Glutamatergic neuron (in vitro differentiated cells): ENCODE measurements around the gene C16orf92. TPM values are rescaled to one million over a fixed set of nuclear protein-coding genes. Genes with fewer than 3 reads are reported as not detected.

Experiments used
- DNase-seq: peaks from one replicate; pipeline ENCODE4 v3.0.0; 2022
- H3K27ac Mint-ChIP-seq: one replicate; pipeline ENCODE4 v1.8.0; 2020; ENCODE audit warnings: mild to moderate bottlenecking, mixed read lengths, inconsistent platforms; ENCODE audit not compliant: unreplicated experiment
- H3K27me3 Mint-ChIP-seq: one replicate; pipeline ENCODE4 v1.8.0; 2020; ENCODE audit warnings: mild to moderate bottlenecking, moderate library complexity, mixed read lengths, inconsistent platforms; ENCODE audit not compliant: unreplicated experiment
- H3K36me3 Mint-ChIP-seq: one replicate; pipeline ENCODE4 v1.8.0; 2020; ENCODE audit warnings: mild to moderate bottlenecking, mixed read lengths, inconsistent platforms; ENCODE audit not compliant: unreplicated experiment
- H3K4me1 Mint-ChIP-seq: one replicate; pipeline ENCODE4 v1.8.0; 2020; ENCODE audit warnings: mild to moderate bottlenecking, low read depth, mixed read lengths, inconsistent platforms; ENCODE audit not compliant: unreplicated experiment
- H3K4me3 Mint-ChIP-seq: one replicate; pipeline ENCODE4 v1.8.0; 2020; ENCODE audit warnings: mild to moderate bottlenecking, mixed read lengths, inconsistent platforms; ENCODE audit not compliant: unreplicated experiment
- H3K9me3 Mint-ChIP-seq: one replicate; pipeline ENCODE4 v1.8.0; 2020; ENCODE audit warnings: mild to moderate bottlenecking, moderate library complexity, mixed read lengths, inconsistent platforms; ENCODE audit not compliant: unreplicated experiment
- total RNA-seq: library from RNA; stranded (reverse); fragmentation: NEBNext Ultra II Directional; extraction: Animal tissue kit (Norgen Biotek cat#: 25700); gene quantifications from one replicate; pipeline ENCODE4 v1.2.1, GENCODE V29; 2021; ENCODE audit not compliant: unreplicated experiment
- TF ChIP-seq, protein P1 (sequence below): fragments of 200-600 bp; sonication (generic); IDR thresholded peaks from one replicate; pipeline ENCODE4 v1.5.0; 2021; ENCODE audit not compliant: partially characterized antibody, unreplicated experiment

Gene C16orf92
- total RNA-seq, 1 donor from 2014 or later, result not detected

GRCh38 chr16:29982560-29983419 lies 40.2 kb upstream of the C16orf92 start:
- TF ChIP-seq, protein P1, sequence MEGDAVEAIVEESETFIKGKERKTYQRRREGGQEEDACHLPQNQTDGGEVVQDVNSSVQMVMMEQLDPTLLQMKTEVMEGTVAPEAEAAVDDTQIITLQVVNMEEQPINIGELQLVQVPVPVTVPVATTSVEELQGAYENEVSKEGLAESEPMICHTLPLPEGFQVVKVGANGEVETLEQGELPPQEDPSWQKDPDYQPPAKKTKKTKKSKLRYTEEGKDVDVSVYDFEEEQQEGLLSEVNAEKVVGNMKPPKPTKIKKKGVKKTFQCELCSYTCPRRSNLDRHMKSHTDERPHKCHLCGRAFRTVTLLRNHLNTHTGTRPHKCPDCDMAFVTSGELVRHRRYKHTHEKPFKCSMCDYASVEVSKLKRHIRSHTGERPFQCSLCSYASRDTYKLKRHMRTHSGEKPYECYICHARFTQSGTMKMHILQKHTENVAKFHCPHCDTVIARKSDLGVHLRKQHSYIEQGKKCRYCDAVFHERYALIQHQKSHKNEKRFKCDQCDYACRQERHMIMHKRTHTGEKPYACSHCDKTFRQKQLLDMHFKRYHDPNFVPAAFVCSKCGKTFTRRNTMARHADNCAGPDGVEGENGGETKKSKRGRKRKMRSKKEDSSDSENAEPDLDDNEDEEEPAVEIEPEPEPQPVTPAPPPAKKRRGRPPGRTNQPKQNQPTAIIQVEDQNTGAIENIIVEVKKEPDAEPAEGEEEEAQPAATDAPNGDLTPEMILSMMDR, result no peak
- no peak overlapping the region for H3K27ac Mint-ChIP-seq
- H3K36me3 Mint-ChIP-seq, result peaks cover 7% of the 10 kb centered on the region
- H3K4me1 Mint-ChIP-seq, result no peaks in the 10 kb centered on the region
- H3K9me3 Mint-ChIP-seq, result peaks cover 9% of the 10 kb centered on the region
- DNase-seq, result no peak
- H3K4me3 Mint-ChIP-seq, result no peak overlapping the region
- peaks cover 10% of the 10 kb centered on the region for H3K27me3 Mint-ChIP-seq

- no peak overlapping the region for H3K27ac Mint-ChIP-seq
- TF ChIP-seq, protein P1, result no peak
- no peak overlapping the region for H3K4me3 Mint-ChIP-seq
- H3K9me3 Mint-ChIP-seq, result peaks cover 9% of the 10 kb centered on the region
- H3K36me3 Mint-ChIP-seq, result peaks cover 7% of the 10 kb centered on the region
- no peak for DNase-seq
- H3K27me3 Mint-ChIP-seq, result peaks cover 11% of the 10 kb centered on the region
- H3K4me1 Mint-ChIP-seq, result no peaks in the 10 kb centered on the region
These were observed 39.4 kb upstream of the C16orf92 start for GRCh38 chr16:29983420-29984136.

DNA sequence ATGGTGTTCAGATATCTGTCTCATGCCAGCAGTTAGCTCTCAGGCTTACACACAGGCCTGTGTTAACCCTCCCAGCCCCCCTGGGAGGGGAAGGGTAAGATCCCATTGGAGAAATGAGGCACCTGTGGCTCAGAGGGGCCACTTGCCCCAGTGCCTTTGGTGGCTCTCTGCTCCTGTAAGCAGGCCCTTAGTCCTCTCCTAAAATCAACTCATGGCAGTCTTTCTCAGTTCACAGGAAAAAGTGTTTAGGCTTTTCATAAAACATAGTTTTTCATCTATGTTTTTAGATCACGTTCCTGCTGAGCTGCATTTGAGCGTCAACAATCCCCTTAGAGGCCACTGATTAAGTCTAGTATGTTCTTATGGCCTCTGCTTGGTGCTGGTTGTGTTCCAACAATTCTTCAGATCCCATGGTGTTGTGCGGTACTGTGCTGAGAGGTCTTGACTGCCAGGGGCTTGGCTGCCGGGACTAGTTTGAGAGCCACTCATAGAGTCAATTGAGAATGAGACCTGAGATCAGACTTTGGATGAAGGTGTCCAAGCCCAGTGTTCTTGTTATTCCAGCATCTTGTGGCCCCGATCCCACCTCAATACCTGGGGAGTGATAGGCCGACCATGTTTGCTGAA lies 38.7 kb upstream of the C16orf92 start:
- DNase-seq, result no peak
- Mint-ChIP-seq H3K4me1 (no peaks in the 10 kb centered on the region), H3K9me3 (peaks cover 9% of the 10 kb centered on the region), H3K36me3 (peaks cover 12% of the 10 kb centered on the region), H3K27me3 (peaks cover 15% of the 10 kb centered on the region), H3K4me3 (no peak overlapping the region), H3K27ac (no peak overlapping the region)
- TF ChIP-seq, protein P1, result no peak

DNA sequence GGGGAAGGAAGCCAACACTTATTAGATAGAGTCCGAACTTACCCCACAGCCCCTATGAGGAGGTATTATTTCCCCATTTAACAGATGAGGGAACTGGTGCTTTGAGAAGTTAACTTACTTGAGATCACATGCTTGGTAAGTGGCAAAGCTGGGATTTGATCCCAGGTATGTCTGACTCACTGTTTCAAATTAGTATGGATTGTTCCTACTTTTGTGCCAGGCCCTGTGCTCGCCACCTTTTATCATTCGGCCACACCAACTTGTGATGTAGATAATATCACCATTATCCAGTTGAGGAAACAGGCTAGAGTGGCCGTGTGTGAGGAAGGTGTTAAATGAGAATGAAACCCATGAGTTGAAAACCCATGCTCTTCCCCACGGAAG lies 38.2 kb upstream of the C16orf92 start:
- Mint-ChIP-seq H3K4me1 (no peaks in the 10 kb centered on the region), H3K27me3 (peaks cover 16% of the 10 kb centered on the region), H3K9me3 (peaks cover 9% of the 10 kb centered on the region), H3K4me3 (no peak overlapping the region), H3K27ac (no peak overlapping the region), H3K36me3 (peaks cover 12% of the 10 kb centered on the region)
- no peak for DNase-seq
- TF ChIP-seq, protein P1, result no peak
